ENCODE data around the gene ELP6. TPM values are rescaled to one million over a fixed set of nuclear protein-coding genes. Genes with fewer than 3 reads are reported as not detected.
"Not testable (repeated sequence)": the region's sequence is repeated elsewhere in the genome, so short reads cannot be mapped to it uniquely, and the experiment has no call there.

Gene ELP6
- polyA plus RNA-seq, 1 of the 3 experiments (the other 2 are of a cell fraction), result 79.8 TPM

- no peaks in the 10 kb centered on the region for H3K27me3 ChIP-seq (ENCODE audit: insufficient read depth)
- CTCF ChIA-PET, result interaction anchor here (1.1 kb wide), 1 partner anchor 49 kb away, joined by 5 read pairs; no protein-coding TSS in a partner anchor
- no peak for DNase-seq
These were observed 43.9 kb downstream of the ELP6 start for GRCh38 chr3:47469616-47470015.

DNA sequence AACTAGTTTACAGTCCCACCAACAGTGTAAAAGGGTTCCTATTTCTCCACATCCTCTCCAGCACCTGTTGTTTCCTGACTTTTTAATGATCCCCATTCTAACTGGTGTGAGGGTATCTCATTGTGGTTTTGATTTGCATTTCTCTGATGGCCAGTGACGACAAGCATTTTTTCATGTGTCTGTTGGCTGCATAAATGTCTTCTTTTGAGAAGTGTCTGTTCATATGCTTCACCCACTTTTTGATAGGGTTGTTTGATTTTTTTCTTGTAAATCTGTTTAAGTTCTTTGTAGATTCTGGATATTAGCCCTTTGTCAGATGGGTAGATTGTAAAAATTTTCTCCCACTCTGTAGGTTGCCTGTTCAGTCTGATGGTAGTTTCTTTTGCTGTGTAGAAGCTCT, 45.2 kb downstream of the ELP6 start:
- H3K36me3 ChIP-seq (replicated peaks in 1 of 2; ENCODE audit: control insufficient read depth in 1 of 2, insufficient read depth in 2 of 2, low read length in 1 of 2); DNase-seq; H3F3A ChIP-seq (replicated peaks; ENCODE audit: insufficient read depth); H3K4me2 ChIP-seq; H3K9ac ChIP-seq; H3K9me3 ChIP-seq; H3K27me3 ChIP-seq (ENCODE audit: insufficient read depth); CTCF ChIA-PET; POLR2A ChIA-PET; H2AFZ ChIP-seq (ENCODE audit: low read depth); H3K9me2 ChIP-seq; H3K27ac ChIP-seq (ENCODE audit: low read depth in 2 of 2, low read length in 1 of 2); H3K4me1 ChIP-seq (ENCODE audit: control insufficient read depth in 1 of 2, insufficient read depth in 2 of 2, low read depth in 1 of 2, low read length in 1 of 2); H3K4me3 ChIP-seq (ENCODE audit: low read depth in 2 of 2, low read length in 1 of 2): not testable (repeated sequence)
- Histone ChIP-seq H4K20me1 (ENCODE audit: insufficient read depth) (peaks cover 27% of the 10 kb centered on the region), H3K79me2 (ENCODE audit: insufficient read depth) (peaks cover 97% of the 10 kb centered on the region)
- 92% methylated on average over 1 of the region's 1 CpG for WGBS (ENCODE audit: low lambda C conversion rate)

More at GRCh38 chr3:47469616-47470015, 43.9 kb downstream of the ELP6 start:
- H3K27ac ChIP-seq (ENCODE audit: low read depth in 2 of 2, low read length in 1 of 2), result no peak overlapping the region
- H3K4me2 ChIP-seq, result no peak overlapping the region
- H3K36me3 ChIP-seq (replicated peaks in 1 of 2; ENCODE audit: control insufficient read depth in 1 of 2, insufficient read depth in 2 of 2, low read length in 1 of 2), result peaks cover 0 to 5% of the 10 kb centered on the region in 2 experiments
- H2AFZ ChIP-seq (ENCODE audit: low read depth), result no peak overlapping the region
- no peaks in the 10 kb centered on the region for H3F3A ChIP-seq (replicated peaks; ENCODE audit: insufficient read depth)
- H3K9me2 ChIP-seq, result no peaks in the 10 kb centered on the region
- H3K4me1 ChIP-seq (ENCODE audit: control insufficient read depth in 1 of 2, insufficient read depth in 2 of 2, low read depth in 1 of 2, low read length in 1 of 2), result no peaks in the 10 kb centered on the region; a peak in 1 of 4 replicates
- WGBS (ENCODE audit: low lambda C conversion rate), result 98% methylated on average over 3 of the region's 3 CpGs
- no peak for TF ChIP-seq RFX5 (IDR thresholded peaks at IDR 0.05; ENCODE audit: low read length)
- TF ChIP-seq, protein P1, sequence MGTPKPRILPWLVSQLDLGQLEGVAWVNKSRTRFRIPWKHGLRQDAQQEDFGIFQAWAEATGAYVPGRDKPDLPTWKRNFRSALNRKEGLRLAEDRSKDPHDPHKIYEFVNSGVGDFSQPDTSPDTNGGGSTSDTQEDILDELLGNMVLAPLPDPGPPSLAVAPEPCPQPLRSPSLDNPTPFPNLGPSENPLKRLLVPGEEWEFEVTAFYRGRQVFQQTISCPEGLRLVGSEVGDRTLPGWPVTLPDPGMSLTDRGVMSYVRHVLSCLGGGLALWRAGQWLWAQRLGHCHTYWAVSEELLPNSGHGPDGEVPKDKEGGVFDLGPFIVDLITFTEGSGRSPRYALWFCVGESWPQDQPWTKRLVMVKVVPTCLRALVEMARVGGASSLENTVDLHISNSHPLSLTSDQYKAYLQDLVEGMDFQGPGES (IDR thresholded peaks at IDR 0.05; ENCODE audit: low read depth, low read length), result no peak
- TF ChIP-seq MEF2A (IDR thresholded peaks at IDR 0.05; ENCODE audit: borderline replicate concordance, low read depth), result no peak
- no peak for TF ChIP-seq FOXM1 (IDR thresholded peaks at IDR 0.05; ENCODE audit: low read depth)
- no peak for TF ChIP-seq CTCF (IDR thresholded peaks at IDR 0.05)
- H3K9ac ChIP-seq, result no peak overlapping the region
- POLR2A ChIA-PET, result no interaction called here
- no peaks in the 10 kb centered on the region; the same call in 1 of the 2 replicates for H3K9me3 ChIP-seq
- peaks cover 35% of the 10 kb centered on the region for H4K20me1 ChIP-seq (ENCODE audit: insufficient read depth)
- peaks cover 97% of the 10 kb centered on the region for H3K79me2 ChIP-seq (ENCODE audit: insufficient read depth)
- no peak overlapping the region for H3K4me3 ChIP-seq (ENCODE audit: low read depth in 2 of 2, low read length in 1 of 2)

DNA sequence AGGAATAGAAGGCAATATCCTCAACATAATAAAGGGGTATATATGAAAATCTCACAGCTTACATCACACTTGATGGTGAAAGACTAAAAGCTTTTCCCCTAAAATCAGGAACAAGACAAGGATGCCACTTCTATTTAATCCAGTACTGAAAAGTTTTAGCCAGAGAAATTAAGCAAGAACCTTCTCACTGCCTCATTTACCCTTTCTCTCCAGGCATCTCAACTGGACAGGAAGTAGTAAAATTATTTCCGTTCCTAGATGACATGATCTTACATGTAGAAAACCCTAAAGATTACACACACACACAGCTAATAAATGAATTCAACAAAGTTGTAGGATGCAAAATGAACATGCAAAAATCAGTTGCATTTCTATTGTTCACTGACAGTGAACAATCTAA, 48.9 kb downstream of the ELP6 start:
- WGBS (ENCODE audit: low lambda C conversion rate), result 95% methylated on average over 1 of the region's 1 CpG
- TF ChIP-seq RXRA (IDR thresholded peaks at IDR 0.05; ENCODE audit: borderline replicate concordance, low read depth) (no peak), RCOR1 (IDR thresholded peaks at IDR 0.05; ENCODE audit: low read length) (no peak), POLR2AphosphoS5 (IDR thresholded peaks at IDR 0.05; ENCODE audit: low read depth, low read length) (no peak), RFX5 (IDR thresholded peaks at IDR 0.05; ENCODE audit: low read length) (no peak), GABPA (IDR thresholded peaks at IDR 0.05; ENCODE audit: low read depth) (no peak), GATA2 (CRISPR knock-in tag; IDR thresholded peaks at IDR 0.05) (no peak), SMC3 (IDR thresholded peaks at IDR 0.05; ENCODE audit: low read depth, low read length) (no peak), NRF1 (IDR thresholded peaks at IDR 0.05; ENCODE audit: low read depth, low read length) (no peak), ELF1 (IDR thresholded peaks at IDR 0.05) (no peak), SIN3A (IDR thresholded peaks at IDR 0.05; ENCODE audit: borderline replicate concordance, low read depth, low read length) (no peak)
- TF ChIP-seq, protein P1 (IDR thresholded peaks at IDR 0.05; ENCODE audit: low read depth, low read length), result no peak
- TF ChIP-seq, protein P2, sequence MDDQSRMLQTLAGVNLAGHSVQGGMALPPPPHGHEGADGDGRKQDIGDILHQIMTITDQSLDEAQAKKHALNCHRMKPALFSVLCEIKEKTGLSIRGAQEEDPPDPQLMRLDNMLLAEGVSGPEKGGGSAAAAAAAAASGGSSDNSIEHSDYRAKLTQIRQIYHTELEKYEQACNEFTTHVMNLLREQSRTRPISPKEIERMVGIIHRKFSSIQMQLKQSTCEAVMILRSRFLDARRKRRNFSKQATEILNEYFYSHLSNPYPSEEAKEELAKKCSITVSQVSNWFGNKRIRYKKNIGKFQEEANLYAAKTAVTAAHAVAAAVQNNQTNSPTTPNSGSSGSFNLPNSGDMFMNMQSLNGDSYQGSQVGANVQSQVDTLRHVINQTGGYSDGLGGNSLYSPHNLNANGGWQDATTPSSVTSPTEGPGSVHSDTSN (IDR thresholded peaks at IDR 0.05), result no peak
- Histone ChIP-seq H3K36me3 (replicated peaks in 1 of 2; ENCODE audit: control insufficient read depth in 1 of 2, insufficient read depth in 2 of 2, low read length in 1 of 2) (peaks cover 0 to 5% of the 10 kb centered on the region in 2 experiments), H3K27me3 (ENCODE audit: insufficient read depth) (no peaks in the 10 kb centered on the region), H3K9me3 (no peaks in the 10 kb centered on the region; the same call in 1 of the 2 replicates), H3K27ac (ENCODE audit: low read depth in 2 of 2, low read length in 1 of 2) (no peak overlapping the region), H3F3A (replicated peaks; ENCODE audit: insufficient read depth) (no peaks in the 10 kb centered on the region), H3K4me1 (ENCODE audit: control insufficient read depth in 1 of 2, insufficient read depth in 2 of 2, low read depth in 1 of 2, low read length in 1 of 2) (no peaks in the 10 kb centered on the region), H3K9ac (no peak overlapping the region), H3K4me2 (no peak overlapping the region), H3K79me2 (ENCODE audit: insufficient read depth) (peaks cover 91% of the 10 kb centered on the region), H3K4me3 (ENCODE audit: low read depth in 2 of 2, low read length in 1 of 2) (no peak overlapping the region), H3K9me2 (no peaks in the 10 kb centered on the region), H2AFZ (ENCODE audit: low read depth) (no peak overlapping the region), H4K20me1 (ENCODE audit: insufficient read depth) (peaks cover 11% of the 10 kb centered on the region; the same call in 1 of the 2 replicates)
- POLR2A ChIA-PET, result no interaction called here
- CTCF ChIA-PET, result interaction anchor here (0.7 kb wide), 1 partner anchor 42 kb away, joined by 3 read pairs; no protein-coding TSS in a partner anchor
- no peak for DNase-seq
